Esophagus muscularis mucosa (tissue), 4 donors: Measurements from ENCODE around the gene AHCYL2.

ENCODE experiments used
- CTCF ChIP-seq, 3 experiments: fragments of 200-600 bp in 2 of 3; fragments of 450-650 bp in 1 of 3; sonication (generic) in 2 of 3; IDR thresholded peaks; one replicate each; pipeline ENCODE4 v1.5.1; 2017 to 2019; ENCODE audit warnings: antibody characterized with exemption in 3 of 3, mild to moderate bottlenecking in 2 of 3, moderate library complexity in 1 of 3
- EP300 ChIP-seq: sonication (generic); formaldehyde crosslinking; IDR thresholded peaks from one replicate; pipeline ENCODE4 v1.6.1; 2017; ENCODE audit warnings: antibody characterized with exemption
- POLR2A ChIP-seq: fragments of 450-650 bp; IDR thresholded peaks from one replicate; pipeline ENCODE4 v1.6.1; 2017; ENCODE audit warnings: antibody characterized with exemption, moderate library complexity, mild to moderate bottlenecking, low read depth
- POLR2AphosphoS5 ChIP-seq, 2 donors: sonication (generic); formaldehyde crosslinking; IDR thresholded peaks; one replicate each; pipeline ENCODE4 v1.6.1; 2017; ENCODE audit warnings: antibody characterized with exemption in 2 of 2

GRCh38 chr7:129258649-129259389 is 34.0 kb downstream of the AHCYL2 start:
- TF ChIP-seq POLR2AphosphoS5 (IDR thresholded peaks at IDR 0.05) (no peak), CTCF (IDR thresholded peaks at IDR 0.05) (no peak), EP300 (no peak), POLR2A (no peak)
